HG03064 (cell line): ENCODE results near the gene SLC5A2.
"Not testable (repeated sequence)": the region's sequence is repeated elsewhere in the genome, so short reads cannot be mapped to it uniquely, and the experiment has no call there.

Experiments
- ATAC-seq: cut with Tn5 transposase; IDR thresholded peaks from one replicate; pipeline ENCODE4 v1.9.1; 2021; ENCODE audit warnings: low read depth; ENCODE audit not compliant: unreplicated experiment

The SLC5A2 gene

DNA sequence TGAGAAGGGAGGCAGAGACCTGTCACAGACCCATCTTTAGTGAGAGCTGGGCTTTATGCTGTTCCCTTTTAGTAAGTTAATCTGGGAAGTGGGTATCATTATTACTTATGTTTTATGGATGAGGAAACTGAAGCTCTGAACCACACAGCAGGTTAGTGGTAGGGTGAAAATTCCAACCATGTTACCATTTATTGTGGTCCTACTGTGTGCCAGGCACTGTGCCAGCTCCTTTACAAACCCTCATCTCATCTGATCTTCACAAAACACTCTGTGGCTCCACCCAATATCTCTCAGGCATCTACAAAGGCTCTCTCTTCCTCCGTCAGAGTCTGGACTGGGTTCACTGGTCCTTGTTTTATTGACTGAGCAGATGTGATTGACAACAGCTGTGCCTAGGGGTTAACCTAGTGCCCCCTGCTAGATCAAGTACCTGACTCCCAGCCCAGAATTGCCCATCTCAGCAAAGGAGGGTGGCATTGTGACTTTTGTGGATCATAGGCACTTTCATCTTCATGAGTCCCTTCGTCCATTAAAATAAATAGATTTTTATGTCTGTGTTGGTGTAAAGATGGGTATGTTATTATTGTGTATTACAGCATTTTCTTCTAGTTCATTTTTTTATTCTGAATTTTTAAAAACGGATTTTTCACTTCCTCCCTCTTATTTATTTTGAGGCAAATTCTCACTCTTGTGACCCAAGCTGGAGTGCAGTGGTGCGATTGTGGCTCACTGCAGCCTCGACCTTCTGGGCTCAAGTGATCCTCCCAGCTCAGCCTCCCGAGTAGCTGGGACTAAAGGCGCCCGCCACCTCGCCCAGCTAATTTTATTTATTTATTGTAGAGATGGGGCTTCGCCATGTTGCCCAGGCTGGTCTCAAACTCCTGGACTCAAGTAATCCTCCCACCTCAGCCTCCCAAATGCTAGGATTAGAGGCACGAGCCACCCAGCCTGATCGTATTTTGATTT lies 7.9 kb upstream of the SLC5A2 start:
- no peak for ATAC-seq

- no peak for ATAC-seq
These were observed 7.0 kb upstream of the SLC5A2 start for GRCh38 chr16:31475946-31476302.

- no peak for ATAC-seq
These were observed 6.4 kb upstream of the SLC5A2 start for GRCh38 chr16:31476303-31477219.

GRCh38 chr16:31477220-31478216 lies 5.4 kb upstream of the SLC5A2 start:
- ATAC-seq = no peak

DNA sequence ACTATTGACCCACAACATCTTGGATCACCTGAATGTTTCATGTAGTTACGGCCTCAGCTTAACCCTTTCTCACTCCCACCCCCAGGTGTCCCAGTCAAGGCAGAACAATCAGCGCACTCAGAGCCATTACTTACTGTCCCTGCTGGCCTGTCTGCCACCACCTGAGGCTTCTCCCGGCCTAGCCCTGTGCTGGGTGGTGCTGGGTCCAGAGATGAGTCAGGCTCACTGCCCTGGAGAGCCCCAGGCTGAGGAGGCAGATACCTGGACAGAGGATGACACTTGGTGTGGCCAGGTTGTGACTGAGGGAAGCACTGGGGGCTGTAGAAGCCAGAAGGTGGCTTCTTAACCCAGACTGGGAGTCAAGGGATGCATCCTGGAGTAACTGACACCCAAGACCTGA lies 4.0 kb upstream of the SLC5A2 start:
- no peak for ATAC-seq

DNA sequence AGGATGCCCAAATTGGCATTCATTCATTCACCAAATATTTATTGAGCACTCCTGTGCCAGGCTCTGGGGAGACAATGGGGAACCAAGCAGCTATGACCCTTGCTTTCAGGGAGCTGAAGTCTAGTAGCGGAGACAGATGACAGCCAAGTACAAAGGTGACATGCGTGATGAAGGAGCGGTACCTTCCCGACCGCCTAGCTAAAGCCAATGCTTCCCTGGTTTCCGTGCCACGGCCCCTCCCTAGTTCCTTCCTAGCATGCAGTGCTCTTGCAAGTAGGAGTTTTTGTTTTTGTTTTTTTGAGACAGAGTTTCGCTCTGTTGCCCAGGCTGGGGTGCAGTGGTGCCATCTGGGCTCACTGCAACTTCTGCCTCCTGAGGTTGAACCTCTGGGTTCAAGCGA lies 3.2 kb upstream of the SLC5A2 start:
- no peak for ATAC-seq

DNA sequence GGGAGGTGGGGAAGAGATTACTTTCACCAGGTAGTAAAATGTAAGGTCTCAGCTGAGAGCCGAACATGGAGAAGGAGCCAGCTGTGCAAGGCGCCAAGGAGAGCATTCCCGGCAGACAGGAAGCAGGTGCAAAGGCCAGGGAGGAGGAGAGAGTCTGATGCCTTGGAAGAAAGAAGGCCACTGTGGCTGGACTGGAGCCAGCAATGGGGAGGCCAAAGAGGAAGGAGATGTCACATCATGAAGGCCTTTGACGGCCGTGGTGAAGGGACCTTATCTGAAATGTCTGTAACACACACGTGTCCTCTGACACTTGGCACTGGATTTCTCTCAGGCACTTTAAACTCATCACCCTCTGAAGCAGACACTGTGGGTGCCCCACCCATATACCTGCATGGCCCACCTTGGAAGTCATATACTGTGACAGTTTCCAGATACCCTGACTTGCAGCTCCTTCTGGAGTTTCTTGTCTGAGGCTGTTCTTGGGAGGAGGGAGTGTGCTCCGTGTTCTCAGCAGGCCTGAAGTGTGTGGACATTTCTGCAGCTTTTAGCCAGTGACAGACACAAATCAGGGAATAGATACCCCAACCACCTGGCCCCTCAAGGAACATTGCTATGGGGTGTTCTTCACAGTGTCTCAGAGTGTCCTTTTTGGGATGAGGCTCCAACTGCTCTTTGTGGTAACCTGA lies 1.9 kb upstream of the SLC5A2 start:
- ATAC-seq = no peak

GRCh38 chr16:31484048-31484447 lies 1.1 kb downstream of the SLC5A2 start:
- not testable (repeated sequence) for ATAC-seq

DNA sequence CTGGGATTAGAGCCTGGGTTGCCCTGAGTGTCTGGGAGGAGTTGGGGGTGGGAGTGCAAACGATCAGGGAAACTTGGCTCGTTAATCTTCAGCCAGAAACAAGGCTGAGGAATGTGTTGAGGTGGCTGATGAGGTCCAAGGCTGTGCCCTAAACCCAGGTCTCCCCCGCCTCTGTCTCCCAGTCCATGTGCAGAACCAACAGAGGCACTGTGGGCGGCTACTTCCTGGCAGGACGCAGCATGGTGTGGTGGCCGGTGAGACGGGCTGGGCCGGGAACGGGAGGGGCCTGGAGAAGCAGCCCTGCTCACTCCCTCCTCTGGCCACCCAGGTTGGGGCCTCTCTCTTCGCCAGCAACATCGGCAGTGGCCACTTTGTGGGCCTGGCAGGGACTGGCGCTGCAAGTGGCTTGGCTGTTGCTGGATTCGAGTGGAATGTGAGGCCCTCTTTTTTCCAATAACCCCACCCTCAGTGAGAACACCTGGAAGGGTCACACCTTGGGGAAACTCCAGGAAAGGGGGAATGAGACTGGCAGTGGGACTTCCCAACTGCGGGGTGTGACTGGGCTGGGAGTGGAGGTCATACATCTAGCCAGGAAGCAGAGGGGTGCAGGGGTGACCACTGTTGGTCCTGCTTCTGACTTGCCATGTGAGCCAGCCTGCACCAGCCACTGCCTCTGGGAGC lies 1.7 kb downstream of the SLC5A2 start:
- ATAC-seq = no peak

- no peak for ATAC-seq
These were observed 2.6 kb downstream of the SLC5A2 start for GRCh38 chr16:31485571-31485970.

DNA sequence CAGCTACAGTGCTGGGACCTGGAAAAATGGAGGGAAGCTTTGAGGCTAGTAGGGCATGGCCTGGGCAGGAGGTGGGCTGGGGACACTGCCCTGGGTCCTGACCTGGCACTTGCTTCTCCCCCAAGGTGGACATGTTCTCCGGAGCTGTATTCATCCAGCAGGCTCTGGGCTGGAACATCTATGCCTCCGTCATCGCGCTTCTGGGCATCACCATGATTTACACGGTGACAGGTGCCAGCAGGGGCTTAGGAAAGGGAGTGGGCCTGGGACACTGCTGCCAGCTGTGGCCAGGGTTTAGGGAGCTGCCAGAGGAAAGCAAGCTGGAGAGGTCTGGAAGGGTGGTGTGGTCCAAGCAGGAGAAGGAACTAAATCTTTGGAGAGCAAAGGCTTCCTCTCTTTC lies 3.1 kb downstream of the SLC5A2 start:
- ATAC-seq = no peak

DNA sequence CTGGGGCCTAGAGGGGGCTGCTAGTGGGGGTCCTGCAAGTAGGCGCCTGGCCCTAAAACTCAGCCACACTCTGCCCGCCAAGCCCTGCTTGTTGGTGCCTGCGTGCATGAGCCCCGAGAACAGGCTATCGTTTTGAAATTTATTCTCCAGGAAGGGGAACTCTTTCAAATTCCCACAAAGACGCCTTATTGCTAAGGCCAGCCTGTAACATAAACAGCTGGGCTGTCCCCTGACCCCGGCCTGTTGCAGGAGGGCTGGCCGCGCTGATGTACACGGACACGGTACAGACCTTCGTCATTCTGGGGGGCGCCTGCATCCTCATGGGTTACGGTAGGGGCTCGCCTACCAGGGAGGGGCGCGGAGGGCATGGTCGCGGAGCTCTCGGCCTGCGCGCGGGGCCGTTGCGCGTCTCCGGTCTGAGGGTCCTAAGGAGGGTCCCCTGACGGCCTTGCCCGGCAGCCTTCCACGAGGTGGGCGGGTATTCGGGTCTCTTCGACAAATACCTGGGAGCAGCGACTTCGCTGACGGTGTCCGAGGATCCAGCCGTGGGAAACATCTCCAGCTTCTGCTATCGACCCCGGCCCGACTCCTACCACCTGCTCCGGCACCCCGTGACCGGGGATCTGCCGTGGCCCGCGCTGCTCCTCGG lies 4.3 kb downstream of the SLC5A2 start:
- no peak for ATAC-seq

DNA sequence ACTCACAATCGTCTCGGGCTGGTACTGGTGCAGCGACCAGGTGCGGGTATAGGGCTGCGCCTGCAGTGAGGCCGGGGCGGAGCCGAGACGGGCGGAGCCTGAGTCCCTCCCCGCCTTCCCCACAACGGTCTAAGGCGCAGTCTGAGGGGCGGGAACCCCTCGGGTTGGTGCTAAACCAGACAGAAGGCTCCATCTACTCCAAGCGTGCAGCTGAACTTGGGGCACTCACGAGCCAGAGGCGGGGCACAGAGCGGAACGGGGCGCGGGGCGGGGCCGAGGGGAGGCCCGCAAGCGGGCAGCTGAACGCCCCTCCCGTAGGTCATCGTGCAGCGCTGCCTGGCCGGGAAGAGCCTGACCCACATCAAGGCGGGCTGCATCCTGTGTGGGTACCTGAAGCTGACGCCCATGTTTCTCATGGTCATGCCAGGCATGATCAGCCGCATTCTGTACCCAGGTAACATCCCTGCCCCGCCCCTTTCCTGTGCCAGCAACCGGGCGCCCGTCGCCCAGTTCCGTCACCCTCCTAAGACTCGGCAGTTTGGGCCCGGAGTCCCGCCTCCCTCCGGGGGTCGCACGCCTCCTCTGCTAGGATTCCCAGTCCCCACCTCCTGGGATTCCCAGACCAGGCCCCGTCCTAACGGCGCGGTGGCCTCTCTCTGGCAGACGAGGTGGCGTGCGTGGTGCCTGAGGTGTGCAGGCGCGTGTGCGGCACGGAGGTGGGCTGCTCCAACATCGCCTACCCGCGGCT lies 5.0 kb downstream of the SLC5A2 start:
- peak; percentile 77 for ATAC-seq

GRCh38 chr16:31488468-31489297 lies 5.8 kb downstream of the SLC5A2 start:
- ATAC-seq = no peak

GRCh38 chr16:31489298-31489564 lies 6.3 kb downstream of the SLC5A2 start:
- no peak for ATAC-seq

- no peak for ATAC-seq
These were observed 7.0 kb downstream of the SLC5A2 start for GRCh38 chr16:31489616-31490584.
